Right ventricle myocardium inferior (tissue), 1 donor: Measurements from ENCODE around the gene ECE1. TPM values are rescaled to one million over a fixed set of nuclear protein-coding genes. Genes with fewer than 3 reads are reported as not detected.
A peak's percentile ranks its signal among the peaks of the same experiment; 100 is the strongest.

ENCODE experiments used
- ATAC-seq: fragments of 200-7000 bp; cut with Tn5 transposase; one replicate; pipeline ENCODE4 v1.9.1; 2020; ENCODE audit warnings: mild to moderate bottlenecking, moderate library complexity
- DNase-seq: peaks from one replicate; pipeline ENCODE4 v3.0.0; 2021; ENCODE audit errors: missing footprints
- intact Hi-C: fragments of 100-400 bp; cut with DNase I; formaldehyde crosslinking; loops from one replicate; pipeline ENCODE4 v1.11.0; 2022
- total RNA-seq: library from RNA; stranded (reverse); fragmentation: NEBNext Ultra II Directional; extraction: Animal tissue kit (Norgen Biotek cat#: 25700); gene quantifications from one replicate; pipeline ENCODE4 v1.2.1, GENCODE V29; 2021
- donor health status: DM: no; HTN: yes; CAD: no; lungs with severe emphysema.

The ECE1 gene
- total RNA-seq, 1 donor from 2014 or later = 49.3 TPM

DNA sequence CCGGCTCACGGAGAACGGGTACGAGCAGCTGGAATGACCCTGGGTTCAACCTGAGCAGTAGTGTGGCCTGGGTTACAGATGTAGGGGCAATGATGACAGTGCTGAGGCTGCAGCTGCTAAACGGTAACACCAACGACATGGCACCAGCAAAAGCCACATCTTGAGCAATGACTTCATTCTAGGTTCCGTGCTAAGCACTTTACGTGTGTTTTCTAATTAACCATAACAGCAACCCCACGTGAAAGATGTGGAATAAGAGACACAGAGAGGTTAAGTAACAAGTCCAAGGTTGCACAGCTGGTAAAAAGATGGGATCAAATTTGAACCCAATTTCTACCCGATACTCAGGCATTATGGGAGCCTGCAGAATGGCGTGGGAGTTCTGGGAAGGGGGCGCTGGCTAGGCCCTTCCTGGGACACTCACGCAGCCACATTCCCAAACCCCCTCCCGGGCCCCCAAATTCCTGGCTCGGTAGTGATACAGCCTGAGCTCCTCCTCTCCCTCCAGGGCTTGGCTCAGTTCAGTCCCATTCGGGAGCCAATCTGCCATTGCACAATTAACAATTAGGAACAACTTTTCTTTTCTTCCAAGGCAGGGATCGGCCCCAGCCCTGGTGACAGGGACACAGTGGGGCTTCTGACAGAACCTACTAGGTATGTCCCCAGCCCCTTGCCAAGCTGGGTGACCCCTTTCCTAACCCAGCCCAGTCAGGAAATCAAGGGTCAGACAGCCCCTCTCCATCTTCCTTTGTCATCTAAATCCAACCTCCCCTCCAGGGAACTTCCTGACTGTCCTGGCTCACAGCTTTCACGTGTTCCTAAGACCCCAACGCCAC is 23.8 kb upstream of the ECE1 start:
- DNase-seq (peak; percentile 77), ATAC-seq (peak; percentile 62)
- intact Hi-C loops = no loop called here

- peak; percentile 68 for DNase-seq
- ATAC-seq = peak; percentile 41
- intact Hi-C loops = no loop called here
Observed at GRCh38 chr1:21313203-21313885, 23.1 kb upstream of the ECE1 start.

DNA sequence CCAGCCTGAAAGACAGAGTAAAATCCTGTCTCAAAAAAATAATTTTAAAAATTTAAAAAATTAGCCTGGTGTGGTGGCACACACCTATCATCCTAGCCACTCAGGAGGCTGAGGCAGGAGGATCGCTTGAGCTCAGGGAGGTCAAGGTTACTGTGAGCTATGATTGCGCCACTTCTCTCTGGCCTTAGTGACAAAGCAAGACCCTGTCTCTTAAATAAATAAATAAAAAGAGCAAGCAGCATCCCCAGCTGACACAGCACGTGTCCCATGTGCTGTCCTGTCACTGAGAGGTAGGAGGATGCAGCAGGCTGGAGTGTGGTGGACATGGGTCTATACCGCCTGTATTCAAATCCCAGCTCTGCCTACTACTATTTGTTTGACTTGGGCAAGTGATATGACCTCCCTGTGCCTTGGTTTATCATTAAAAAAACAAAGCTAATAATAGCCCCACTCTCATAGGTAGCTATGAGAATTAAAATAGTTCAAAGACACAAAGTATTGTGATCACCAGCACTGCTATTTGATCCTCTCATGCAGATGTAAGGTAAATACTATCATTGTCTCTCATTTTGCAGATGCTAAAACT is 22.2 kb upstream of the ECE1 start:
- ATAC-seq = no peak
- intact Hi-C loops = no loop called here
- DNase-seq = peak; percentile 9

DNA sequence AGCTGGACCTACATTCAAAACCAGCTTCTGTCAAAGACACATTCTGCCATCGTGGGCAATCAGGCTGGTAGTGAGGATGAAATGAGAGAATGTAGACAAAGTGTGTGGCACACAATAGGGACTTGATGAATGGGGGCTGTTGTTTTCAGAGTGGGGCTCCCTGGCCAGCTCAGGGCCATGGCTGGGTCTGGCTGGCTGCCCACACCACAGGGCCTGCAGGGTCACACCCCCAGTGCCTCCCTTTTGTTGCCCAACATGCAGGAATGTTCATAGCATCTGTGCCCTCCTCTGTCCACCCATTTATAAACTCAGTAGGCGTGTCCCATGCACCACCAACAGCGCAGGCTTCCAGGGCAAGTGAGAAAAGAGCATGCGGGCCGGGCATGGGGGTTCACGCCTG is 20.8 kb upstream of the ECE1 start:
- intact Hi-C loops = no loop called here
- ATAC-seq (no peak), DNase-seq (no peak)

DNA sequence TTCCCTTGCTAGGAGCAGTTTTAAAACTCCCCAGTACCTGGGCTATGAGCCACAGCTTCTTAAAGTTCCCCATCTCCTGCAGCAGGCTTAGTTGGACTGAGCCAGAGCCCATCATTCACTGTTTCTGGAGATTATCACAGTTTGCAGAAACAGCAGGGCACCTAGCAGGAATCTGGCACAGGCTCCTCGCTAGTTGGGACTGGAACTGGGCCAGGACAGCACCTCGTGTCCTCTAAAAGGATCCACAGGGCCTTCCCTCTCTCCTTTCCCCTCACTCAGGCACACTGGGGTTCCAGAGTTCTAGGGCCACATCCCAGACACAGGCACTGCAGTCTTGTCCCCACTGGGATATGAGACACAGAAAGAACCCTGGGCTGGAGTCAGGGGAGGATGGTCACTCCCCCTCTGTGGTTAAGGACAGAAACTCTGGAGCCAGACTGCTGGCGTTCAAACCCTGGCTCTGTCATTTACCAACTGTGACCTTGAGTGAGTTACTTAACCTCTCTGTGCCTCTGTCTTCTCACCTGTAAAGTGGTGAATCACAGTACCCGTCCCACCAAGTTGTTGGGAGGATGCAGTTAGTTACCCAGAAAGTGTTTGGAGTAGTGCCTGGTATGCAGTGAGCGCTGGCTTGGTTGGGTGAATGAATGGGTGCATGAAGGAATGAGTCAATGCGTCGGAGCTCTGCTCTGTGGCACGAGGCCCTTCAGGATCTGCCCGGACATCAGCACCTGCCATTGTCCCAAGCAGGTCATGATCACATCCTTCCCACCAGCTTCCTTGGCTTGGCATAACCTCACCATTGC is 18.8 kb upstream of the ECE1 start:
- no peak for ATAC-seq
- DNase-seq = no peak
- intact Hi-C loops = no loop called here

DNA sequence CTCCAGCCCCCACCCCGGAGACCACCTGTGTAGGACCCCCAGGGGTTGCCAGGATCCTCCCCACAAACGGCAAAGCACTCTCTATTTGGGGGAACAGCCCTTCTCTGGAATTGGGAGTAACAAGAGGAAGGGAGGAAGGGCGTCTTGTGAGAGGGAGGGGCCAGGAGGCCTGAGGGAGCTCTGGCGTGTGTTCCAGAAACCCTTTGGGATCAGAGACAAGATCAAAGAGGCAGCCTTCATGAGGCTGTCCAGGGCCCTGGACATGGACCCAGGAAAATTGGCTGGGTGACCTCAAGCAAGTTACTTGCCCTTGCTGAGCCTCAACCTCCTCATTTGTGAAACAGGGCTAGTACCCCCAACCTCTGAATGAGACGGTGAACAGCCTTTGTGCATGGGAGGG is 18.1 kb upstream of the ECE1 start:
- no peak for DNase-seq
- ATAC-seq = no peak
- intact Hi-C loops = no loop called here

- no peak for ATAC-seq
Observed at GRCh38 chr1:21307663-21308305, 17.5 kb upstream of the ECE1 start.

DNA sequence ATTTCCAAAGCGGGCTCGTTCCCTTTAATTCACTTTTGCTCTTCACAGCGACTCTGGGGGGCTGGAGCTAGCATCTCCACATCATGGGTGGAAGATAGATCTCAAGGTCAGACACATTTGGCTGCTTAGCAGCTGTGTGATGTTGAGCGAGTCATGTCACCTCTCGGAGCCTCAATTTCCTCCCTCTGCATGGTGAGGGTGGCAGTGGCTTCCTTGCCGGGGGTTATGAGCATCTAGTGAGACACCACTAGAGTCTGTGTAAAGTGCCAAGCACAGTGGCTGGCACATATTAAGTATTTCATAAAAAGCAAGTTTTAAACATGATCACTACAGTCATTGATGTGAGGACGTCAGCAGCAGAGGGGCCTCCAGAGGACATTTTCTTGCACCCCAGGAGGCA is 16.9 kb upstream of the ECE1 start:
- intact Hi-C loops = no loop called here
- no peak for ATAC-seq
- no peak for DNase-seq

More at GRCh38 chr1:21307663-21308305, 17.5 kb upstream of the ECE1 start:
- no peak for DNase-seq
- intact Hi-C loops = no loop called here

DNA sequence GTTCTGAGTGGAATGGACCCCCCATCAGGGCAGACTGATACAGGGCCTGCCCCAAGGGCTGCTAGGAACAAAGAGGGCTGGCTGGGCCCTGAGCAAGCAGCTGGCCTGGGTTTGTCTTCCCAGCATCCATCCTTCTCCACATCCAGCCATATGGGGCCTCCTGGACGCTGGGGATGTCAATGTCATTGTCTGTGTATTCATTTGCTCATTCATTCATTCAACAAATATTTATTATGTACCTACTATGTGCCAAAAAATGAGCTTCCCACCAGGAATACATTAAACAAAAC is 15.6 kb upstream of the ECE1 start:
- no peak for DNase-seq
- ATAC-seq = no peak
- intact Hi-C loops = no loop called here

DNA sequence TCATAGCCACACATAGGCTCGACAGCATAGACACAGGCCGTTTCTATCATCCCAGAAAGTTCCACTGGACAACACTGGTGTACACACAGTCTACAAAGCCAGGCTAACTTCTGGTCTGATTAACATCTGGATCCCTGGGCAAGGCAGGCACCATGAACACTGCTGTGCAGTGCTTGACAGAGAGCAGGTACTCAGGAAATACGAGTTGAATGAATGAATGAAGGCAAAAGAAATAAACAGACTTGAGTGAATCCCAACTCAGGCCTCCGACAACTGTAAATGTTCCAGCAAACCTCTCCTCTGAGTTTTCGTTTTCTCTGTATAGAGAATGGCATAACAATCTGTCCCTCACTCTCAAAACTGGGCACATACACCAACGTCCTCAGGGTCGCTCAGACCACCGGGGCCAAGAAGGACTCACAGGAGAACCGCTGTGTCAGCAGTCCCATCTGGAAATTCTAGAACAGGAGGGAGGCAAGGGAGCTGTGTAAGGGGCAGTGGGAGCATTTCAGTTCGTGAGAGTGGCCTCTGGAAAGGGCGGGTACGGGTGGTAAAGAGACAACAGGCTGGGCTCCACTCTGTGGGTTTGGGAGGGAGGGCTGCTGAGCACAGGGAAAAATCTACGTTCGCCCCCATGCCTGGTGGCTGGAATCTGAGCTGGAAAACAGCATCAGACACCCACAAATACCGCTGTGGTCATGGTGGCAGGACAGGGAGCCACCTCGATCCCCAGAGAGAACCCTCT is 15.1 kb upstream of the ECE1 start:
- ATAC-seq (no peak), DNase-seq (peak; percentile 4)
- intact Hi-C loops = no loop called here

- no peak for DNase-seq
- no peak for ATAC-seq
- intact Hi-C loops = no loop called here
Observed at GRCh38 chr1:21304488-21304887, 14.2 kb upstream of the ECE1 start.

GRCh38 chr1:21302747-21303715 is 12.8 kb upstream of the ECE1 start:
- intact Hi-C loops = no loop called here
- DNase-seq (peak; percentile 17), ATAC-seq (peak; percentile 19)

GRCh38 chr1:21301794-21302440 is 11.7 kb upstream of the ECE1 start:
- intact Hi-C loops = no loop called here
- DNase-seq (no peak), ATAC-seq (no peak)

GRCh38 chr1:21300774-21301173 is 10.5 kb upstream of the ECE1 start:
- no peak for DNase-seq
- no peak for ATAC-seq

DNA sequence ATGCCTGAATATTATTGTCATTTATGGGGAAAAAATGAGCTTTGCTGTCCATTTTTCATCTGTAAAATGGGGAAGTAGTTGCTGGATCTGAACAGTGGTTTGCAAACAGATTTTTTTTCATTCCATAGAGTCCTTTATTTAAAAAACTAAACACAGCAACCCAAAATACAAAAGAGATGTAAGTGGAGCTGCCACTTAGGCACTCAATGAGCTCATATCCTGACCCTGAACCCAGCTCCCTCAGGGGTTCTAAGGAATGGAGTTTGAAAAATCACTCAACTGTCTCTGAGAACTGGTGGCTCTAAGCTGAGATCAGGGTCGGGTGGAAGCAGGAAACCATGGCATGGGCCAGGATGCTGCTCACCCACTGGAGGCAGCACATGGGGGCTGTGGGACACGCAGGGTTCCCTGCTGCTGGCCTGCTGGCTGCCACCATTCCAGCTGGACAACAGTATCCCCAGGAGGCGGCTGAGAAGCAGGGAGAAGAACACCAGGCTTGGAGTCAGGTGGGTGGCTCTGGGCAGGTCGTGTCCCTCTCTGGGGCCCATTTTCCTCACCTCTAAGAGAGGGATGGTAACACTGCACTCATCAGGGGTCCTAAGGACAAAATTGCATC is 9.6 kb upstream of the ECE1 start:
- DNase-seq (no peak), ATAC-seq (no peak)
- intact Hi-C loops = no loop called here

More at GRCh38 chr1:21300774-21301173, 10.5 kb upstream of the ECE1 start:
- intact Hi-C loops = no loop called here

GRCh38 chr1:21298981-21299391 is 8.7 kb upstream of the ECE1 start:
- intact Hi-C loops = no loop called here
- no peak for ATAC-seq
- DNase-seq = no peak
